Measurements from ENCODE around the gene OPN3.

- TF ChIP-seq EZH2phosphoT487 (IDR thresholded peaks at IDR 0.05; ENCODE audit: insufficient read depth, low read depth) (no peak), EZH2 (IDR thresholded peaks at IDR 0.05; ENCODE audit: insufficient read depth, poor library complexity, severe bottlenecking) (no peak)
Observed at GRCh38 chr1:241658081-241658793, 18.1 kb upstream of the OPN3 start.
